Glutamatergic neuron (in vitro differentiated cells): ENCODE data around the gene CERS6. TPM values are rescaled to one million over a fixed set of nuclear protein-coding genes. Genes with fewer than 3 reads are reported as not detected.

Experiments used
- DNase-seq: peaks from one replicate; pipeline ENCODE4 v3.0.0; 2022
- H3K27ac Mint-ChIP-seq: one replicate; pipeline ENCODE4 v1.8.0; 2020; ENCODE audit warnings: mild to moderate bottlenecking, mixed read lengths, inconsistent platforms; ENCODE audit not compliant: unreplicated experiment
- H3K27me3 Mint-ChIP-seq: one replicate; pipeline ENCODE4 v1.8.0; 2020; ENCODE audit warnings: mild to moderate bottlenecking, moderate library complexity, mixed read lengths, inconsistent platforms; ENCODE audit not compliant: unreplicated experiment
- H3K36me3 Mint-ChIP-seq: one replicate; pipeline ENCODE4 v1.8.0; 2020; ENCODE audit warnings: mild to moderate bottlenecking, mixed read lengths, inconsistent platforms; ENCODE audit not compliant: unreplicated experiment
- H3K4me1 Mint-ChIP-seq: one replicate; pipeline ENCODE4 v1.8.0; 2020; ENCODE audit warnings: mild to moderate bottlenecking, low read depth, mixed read lengths, inconsistent platforms; ENCODE audit not compliant: unreplicated experiment
- H3K4me3 Mint-ChIP-seq: one replicate; pipeline ENCODE4 v1.8.0; 2020; ENCODE audit warnings: mild to moderate bottlenecking, mixed read lengths, inconsistent platforms; ENCODE audit not compliant: unreplicated experiment
- H3K9me3 Mint-ChIP-seq: one replicate; pipeline ENCODE4 v1.8.0; 2020; ENCODE audit warnings: mild to moderate bottlenecking, moderate library complexity, mixed read lengths, inconsistent platforms; ENCODE audit not compliant: unreplicated experiment
- CTCF ChIP-seq: fragments of 200-600 bp; sonication (generic); IDR thresholded peaks from one replicate; pipeline ENCODE4 v1.5.0; 2021; ENCODE audit not compliant: partially characterized antibody, unreplicated experiment
- total RNA-seq: library from RNA; stranded (reverse); fragmentation: NEBNext Ultra II Directional; extraction: Animal tissue kit (Norgen Biotek cat#: 25700); gene quantifications from one replicate; pipeline ENCODE4 v1.2.1, GENCODE V29; 2021; ENCODE audit not compliant: unreplicated experiment

The CERS6 gene
- total RNA-seq, 1 donor from 2014 or later: 143 TPM

- no peak overlapping the region for H3K4me3 Mint-ChIP-seq
- H3K36me3 Mint-ChIP-seq: no peaks in the 10 kb centered on the region
- peaks cover 1% of the 10 kb centered on the region for H3K9me3 Mint-ChIP-seq
- H3K27me3 Mint-ChIP-seq: peaks cover 2% of the 10 kb centered on the region
- DNase-seq: no peak
- no peak overlapping the region for H3K27ac Mint-ChIP-seq
- no peak for TF ChIP-seq CTCF
- peaks cover 28% of the 10 kb centered on the region for H3K4me1 Mint-ChIP-seq
These were observed 284.3 kb downstream of the CERS6 start for GRCh38 chr2:168740360-168740759.

GRCh38 chr2:168740788-168741187, 284.7 kb downstream of the CERS6 start:
- H3K4me1 Mint-ChIP-seq: peaks cover 28% of the 10 kb centered on the region
- H3K4me3 Mint-ChIP-seq: no peak overlapping the region
- TF ChIP-seq CTCF: no peak
- no peaks in the 10 kb centered on the region for H3K36me3 Mint-ChIP-seq
- peaks cover 1% of the 10 kb centered on the region for H3K9me3 Mint-ChIP-seq
- peaks cover 2% of the 10 kb centered on the region for H3K27me3 Mint-ChIP-seq
- no peak for DNase-seq
- H3K27ac Mint-ChIP-seq: peak overlapping the region; percentile 40

- Mint-ChIP-seq H3K4me3 (no peak overlapping the region), H3K27ac (no peak overlapping the region), H3K9me3 (peaks cover 1% of the 10 kb centered on the region), H3K36me3 (no peaks in the 10 kb centered on the region), H3K4me1 (peaks cover 17% of the 10 kb centered on the region), H3K27me3 (peaks cover 2% of the 10 kb centered on the region)
- no peak for DNase-seq
- TF ChIP-seq CTCF: no peak
These were observed 286.3 kb downstream of the CERS6 start for GRCh38 chr2:168742258-168742932.

GRCh38 chr2:168744844-168745243, 288.8 kb downstream of the CERS6 start:
- no peak overlapping the region for H3K4me3 Mint-ChIP-seq
- TF ChIP-seq CTCF: no peak

GRCh38 chr2:168748461-168748860, 292.4 kb downstream of the CERS6 start:
- no peak overlapping the region for H3K4me3 Mint-ChIP-seq
- peaks cover 16% of the 10 kb centered on the region for H3K4me1 Mint-ChIP-seq
- TF ChIP-seq CTCF: no peak
- DNase-seq: no peak
- peaks cover 2% of the 10 kb centered on the region for H3K27me3 Mint-ChIP-seq
- H3K27ac Mint-ChIP-seq: peak overlapping the region; percentile 20
- no peaks in the 10 kb centered on the region for H3K9me3 Mint-ChIP-seq
- H3K36me3 Mint-ChIP-seq: no peaks in the 10 kb centered on the region

More at GRCh38 chr2:168744844-168745243, 288.8 kb downstream of the CERS6 start:
- Mint-ChIP-seq H3K27ac (no peak overlapping the region), H3K36me3 (no peaks in the 10 kb centered on the region), H3K9me3 (peaks cover 1% of the 10 kb centered on the region), H3K4me1 (peaks cover 25% of the 10 kb centered on the region), H3K27me3 (peaks cover 2% of the 10 kb centered on the region)
- no peak for DNase-seq
